Large intestine (tissue), 1 donor: ENCODE measurements around the gene XRN1. TPM values are rescaled to one million over a fixed set of nuclear protein-coding genes. Genes with fewer than 3 reads are reported as not detected.

Experiments
- polyA plus RNA-seq: library from polyadenylated mRNA; unstranded; fragments of 120-200 nt; gene quantifications from one replicate; pipeline ENCODE4 v1.2.1, GENCODE V29; 2013

The XRN1 gene
- polyA plus RNA-seq, 1 donor = 36.5 TPM

Other genes starting within 250 kb of the XRN1 start
- gene GK5, start 222.5 kb downstream of the XRN1 start, polyA plus RNA-seq = 44.1 TPM
- 18.6 TPM for gene ATR, start 130.7 kb upstream of the XRN1 start, polyA plus RNA-seq
- 44.2 TPM for gene PLS1, start 148.4 kb upstream of the XRN1 start, polyA plus RNA-seq